ENCODE results near the gene RNF38. TPM values are rescaled to one million over a fixed set of nuclear protein-coding genes. Genes with fewer than 3 reads are reported as not detected.
"Not testable (repeated sequence)": the region's sequence is repeated elsewhere in the genome, so short reads cannot be mapped to it uniquely, and the experiment has no call there.

Gene RNF38
- total RNA-seq, 4 donors from 2014 or later: 18.2 to 79.2 (median 30.6) TPM

- Histone ChIP-seq H3K27ac (no peak overlapping the region), H3K27me3 (no peaks in the 10 kb centered on the region), H3K9me3 (no peaks in the 10 kb centered on the region), H3K36me3 (no peaks in the 10 kb centered on the region), H3K4me3 (no peak overlapping the region), H3K4me1 (no peaks in the 10 kb centered on the region)
- TF ChIP-seq CTCF (IDR thresholded peaks at IDR 0.05) (no peak), POLR2A (IDR thresholded peaks at IDR 0.05) (no peak)
- DNase-seq: no peak
- intact Hi-C loops (cut with DNase I; ENCODE audit: low total_unique reads): no loop called here
These were observed 24.4 kb upstream of the RNF38 start for GRCh38 chr9:36424289-36425055.

- TF ChIP-seq CTCF (IDR thresholded peaks at IDR 0.05) (no peak), POLR2A (IDR thresholded peaks at IDR 0.05) (no peak)
- Histone ChIP-seq H3K36me3 (no peaks in the 10 kb centered on the region), H3K4me3 (no peak overlapping the region), H3K27me3 (no peaks in the 10 kb centered on the region), H3K9me3 (no peaks in the 10 kb centered on the region), H3K27ac (no peak overlapping the region), H3K4me1 (no peaks in the 10 kb centered on the region)
- intact Hi-C loops (cut with DNase I; ENCODE audit: low total_unique reads): no loop called here
- no peak for DNase-seq
These were observed 23.1 kb upstream of the RNF38 start for GRCh38 chr9:36423206-36423605.

- Histone ChIP-seq H3K4me1 (no peaks in the 10 kb centered on the region), H3K27me3 (no peaks in the 10 kb centered on the region), H3K4me3 (no peak overlapping the region), H3K36me3 (no peaks in the 10 kb centered on the region), H3K27ac (no peak overlapping the region), H3K9me3 (no peaks in the 10 kb centered on the region)
- intact Hi-C loops (cut with DNase I; ENCODE audit: low total_unique reads): no loop called here
- TF ChIP-seq POLR2A (IDR thresholded peaks at IDR 0.05) (no peak), CTCF (IDR thresholded peaks at IDR 0.05) (no peak)
- DNase-seq: no peak
These were observed 16.8 kb upstream of the RNF38 start for GRCh38 chr9:36416890-36417289.

GRCh38 chr9:36415822-36416525 is 15.9 kb upstream of the RNF38 start:
- H3K9me3 ChIP-seq: no peaks in the 10 kb centered on the region
- DNase-seq: no peak
- TF ChIP-seq CTCF (IDR thresholded peaks at IDR 0.05) (no peak), POLR2A (IDR thresholded peaks at IDR 0.05) (no peak)
- intact Hi-C loops (cut with DNase I; ENCODE audit: low total_unique reads): no loop called here
- H3K4me3 ChIP-seq: no peak overlapping the region
- no peaks in the 10 kb centered on the region for H3K36me3 ChIP-seq
- H3K27ac ChIP-seq: no peak overlapping the region
- H3K4me1 ChIP-seq: no peaks in the 10 kb centered on the region
- no peaks in the 10 kb centered on the region for H3K27me3 ChIP-seq

- H3K27me3 ChIP-seq; H3K27ac ChIP-seq; H3K4me1 ChIP-seq; H3K9me3 ChIP-seq; H3K4me3 ChIP-seq; H3K36me3 ChIP-seq; intact Hi-C loops (cut with DNase I; ENCODE audit: low total_unique reads); DNase-seq: not testable (repeated sequence)
These were observed 11.3 kb upstream of the RNF38 start for GRCh38 chr9:36411410-36411809.

GRCh38 chr9:36409076-36409475 is 9.0 kb upstream of the RNF38 start:
- H3K27ac ChIP-seq, H3K4me1 ChIP-seq, H3K27me3 ChIP-seq, H3K36me3 ChIP-seq, H3K4me3 ChIP-seq, DNase-seq, H3K9me3 ChIP-seq: not testable (repeated sequence)
- intact Hi-C loops (cut with DNase I; ENCODE audit: low total_unique reads): loop anchor here (5.0 kb wide), 1 partner anchor 148 kb away; no protein-coding TSS in a partner anchor

Data from uterus (tissue), 4 donors.